NCI-H2107 treated with DMSO at 0.1 percent for 48 hours (cell line): ENCODE results near the gene TAF4.

Experiments
- DNase-seq: peaks from one replicate; lab custom pipeline; 2025; ENCODE audit not compliant: unreplicated experiment; lab: John Stamatoyannopoulos, UW

The TAF4 gene

DNA sequence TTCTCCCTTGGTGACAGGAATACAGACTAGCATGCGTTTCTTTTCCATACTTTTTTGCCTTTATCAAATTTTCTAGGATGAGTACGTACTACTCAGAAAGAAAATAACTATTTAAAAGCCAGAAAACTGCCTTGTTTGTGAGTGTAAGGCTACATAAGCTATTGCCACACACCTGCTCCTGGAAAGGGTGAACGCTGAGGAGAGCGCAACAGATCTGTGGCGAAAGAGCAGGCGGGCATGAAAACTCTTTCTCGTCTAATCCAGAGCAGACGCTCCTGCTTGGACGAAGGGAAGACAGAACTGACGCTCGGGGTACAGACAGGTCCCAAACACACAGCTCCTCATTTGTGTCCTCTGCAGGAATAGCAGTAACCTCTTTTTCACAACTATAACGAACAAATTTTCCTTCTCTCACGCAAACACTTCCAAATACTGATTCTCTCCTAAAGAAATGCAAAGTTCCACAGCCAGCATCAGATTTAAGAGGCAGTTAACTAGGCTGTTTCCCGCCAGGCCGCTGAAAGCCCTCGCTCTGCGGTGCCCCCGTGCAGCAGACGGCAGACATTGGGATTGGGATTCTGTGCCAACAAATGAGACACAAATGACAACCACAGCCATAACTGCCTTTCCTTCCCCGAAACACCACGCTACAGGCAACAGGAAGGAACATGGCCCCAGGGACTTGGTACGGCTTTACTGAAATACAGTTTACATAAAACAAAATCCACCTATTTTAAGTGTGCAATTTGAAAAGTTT lies 20.0 kb downstream of the TAF4 start:
- no peak for DNase-seq

- DNase-seq: no peak
Observed at GRCh38 chr20:62045118-62045517, 20.6 kb downstream of the TAF4 start.

DNA sequence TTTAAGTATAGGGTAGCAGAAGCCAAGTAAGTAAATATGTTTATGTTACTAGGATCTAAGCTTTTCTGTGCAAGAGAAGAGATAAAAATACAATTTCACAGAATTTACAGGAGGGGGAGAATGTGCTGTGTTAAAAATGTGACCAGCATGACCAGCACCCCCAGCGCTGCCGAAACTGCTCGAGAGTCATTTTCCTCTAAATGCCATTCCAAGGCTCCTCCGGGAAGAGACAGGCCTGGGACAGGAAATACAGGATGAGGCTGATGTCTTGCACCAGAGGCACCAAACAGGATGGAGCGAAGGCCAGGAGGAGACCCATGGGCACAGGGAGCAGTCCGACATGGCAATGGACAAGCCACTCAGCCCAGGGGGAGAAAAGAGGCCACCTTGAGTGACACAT lies 21.1 kb downstream of the TAF4 start:
- no peak for DNase-seq

- DNase-seq: no peak
Observed at GRCh38 chr20:62043131-62043914, 22.4 kb downstream of the TAF4 start.

- DNase-seq: no peak
Observed at GRCh38 chr20:62042025-62042820, 23.5 kb downstream of the TAF4 start.

- DNase-seq: no peak
Observed at GRCh38 chr20:62040933-62041332, 24.7 kb downstream of the TAF4 start.

DNA sequence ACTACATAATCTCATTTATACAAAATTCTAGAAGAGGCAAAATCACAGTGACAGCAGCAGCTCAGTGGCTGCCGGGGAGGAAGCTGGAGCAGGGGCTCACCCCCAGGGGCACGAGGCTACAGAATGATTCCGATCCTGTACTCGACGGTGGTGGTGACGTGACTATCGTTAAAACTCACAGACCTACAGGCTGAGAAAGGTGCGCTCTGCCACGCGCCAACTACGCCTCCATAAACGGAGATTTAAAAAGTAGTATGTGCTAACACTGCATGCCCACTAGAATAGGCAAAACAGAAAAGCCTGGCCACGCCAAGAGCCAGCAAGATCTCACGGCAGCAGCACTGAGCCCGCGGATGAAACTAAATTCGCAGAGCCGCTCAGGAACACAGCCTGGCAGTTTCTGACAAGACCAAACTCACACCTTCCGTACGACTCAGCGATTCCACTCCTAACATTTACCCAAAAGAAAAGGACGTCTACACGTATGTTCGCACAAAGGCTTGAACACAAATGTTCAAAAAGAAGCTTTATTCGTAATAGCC lies 25.2 kb downstream of the TAF4 start:
- DNase-seq: no peak

DNA sequence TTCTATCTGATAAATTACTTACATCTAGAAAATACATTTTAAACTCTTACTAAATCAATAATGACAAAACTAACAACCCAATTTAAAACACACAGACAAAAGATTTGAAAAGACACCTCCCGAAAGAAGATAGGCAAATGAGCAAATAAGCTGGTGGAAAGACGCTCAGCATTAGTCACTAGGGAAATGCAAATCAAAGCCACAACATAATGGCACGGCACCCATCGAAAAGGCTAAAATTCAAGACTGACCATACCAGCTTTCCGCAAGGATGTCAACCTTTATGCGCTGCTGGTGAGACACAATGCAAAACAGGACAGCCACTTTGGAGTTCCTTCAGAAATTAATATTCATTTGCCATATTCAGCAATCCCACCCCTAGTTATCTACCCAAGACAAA lies 25.9 kb downstream of the TAF4 start:
- DNase-seq: no peak

- DNase-seq: no peak
Observed at GRCh38 chr20:62032609-62033368, 32.9 kb downstream of the TAF4 start.

GRCh38 chr20:62031462-62032092 lies 34.1 kb downstream of the TAF4 start:
- no peak for DNase-seq

GRCh38 chr20:62030834-62031434 lies 34.7 kb downstream of the TAF4 start:
- no peak for DNase-seq

- DNase-seq: no peak
Observed at GRCh38 chr20:62030357-62030756, 35.3 kb downstream of the TAF4 start.

- no peak for DNase-seq
Observed at GRCh38 chr20:62029949-62030348, 35.7 kb downstream of the TAF4 start.

GRCh38 chr20:62029296-62029695 lies 36.4 kb downstream of the TAF4 start:
- DNase-seq: no peak

GRCh38 chr20:62028384-62028783 lies 37.3 kb downstream of the TAF4 start:
- DNase-seq: no peak

- no peak for DNase-seq
Observed at GRCh38 chr20:62027698-62028321, 37.9 kb downstream of the TAF4 start.

- DNase-seq: no peak
Observed at GRCh38 chr20:62027116-62027515, 38.6 kb downstream of the TAF4 start.

- DNase-seq: no peak
Observed at GRCh38 chr20:62026564-62026856, 39.2 kb downstream of the TAF4 start.

GRCh38 chr20:62025832-62026563 lies 39.7 kb downstream of the TAF4 start:
- no peak for DNase-seq
